Muscle of back (tissue), 11 donors: ENCODE measurements around the gene ZNF526. TPM values are rescaled to one million over a fixed set of nuclear protein-coding genes. Genes with fewer than 3 reads are reported as not detected.
A peak's percentile ranks its signal among the peaks of the same experiment; 100 is the strongest.

ENCODE experiments used
- DNase-seq, 3 donors: peaks; one replicate each; pipeline versions ENCODE4 v3.0.0 to v3.0.0-alpha.2; 2013
- polyA plus RNA-seq, 10 donors: library from polyadenylated mRNA; unstranded; fragments of 120-200 nt; gene quantifications; one replicate each; pipeline ENCODE4 v1.2.1, GENCODE V29; 2013; ENCODE audit not compliant: insufficient read length in 10 of 10

The ZNF526 gene
- polyA plus RNA-seq, 10 donors: 4.5 to 8.5 (median 5.9) TPM

GRCh38 chr19:42244347-42245220 lies 24.5 kb downstream of the ZNF526 start:
- DNase-seq: peak; percentile 94 to 98 (median 97)

- no peak for DNase-seq
These were observed 25.1 kb downstream of the ZNF526 start for GRCh38 chr19:42245231-42245630.

GRCh38 chr19:42246143-42246921 lies 26.2 kb downstream of the ZNF526 start:
- DNase-seq: peak in 2 of 3 donors; percentile 69 to 71

DNA sequence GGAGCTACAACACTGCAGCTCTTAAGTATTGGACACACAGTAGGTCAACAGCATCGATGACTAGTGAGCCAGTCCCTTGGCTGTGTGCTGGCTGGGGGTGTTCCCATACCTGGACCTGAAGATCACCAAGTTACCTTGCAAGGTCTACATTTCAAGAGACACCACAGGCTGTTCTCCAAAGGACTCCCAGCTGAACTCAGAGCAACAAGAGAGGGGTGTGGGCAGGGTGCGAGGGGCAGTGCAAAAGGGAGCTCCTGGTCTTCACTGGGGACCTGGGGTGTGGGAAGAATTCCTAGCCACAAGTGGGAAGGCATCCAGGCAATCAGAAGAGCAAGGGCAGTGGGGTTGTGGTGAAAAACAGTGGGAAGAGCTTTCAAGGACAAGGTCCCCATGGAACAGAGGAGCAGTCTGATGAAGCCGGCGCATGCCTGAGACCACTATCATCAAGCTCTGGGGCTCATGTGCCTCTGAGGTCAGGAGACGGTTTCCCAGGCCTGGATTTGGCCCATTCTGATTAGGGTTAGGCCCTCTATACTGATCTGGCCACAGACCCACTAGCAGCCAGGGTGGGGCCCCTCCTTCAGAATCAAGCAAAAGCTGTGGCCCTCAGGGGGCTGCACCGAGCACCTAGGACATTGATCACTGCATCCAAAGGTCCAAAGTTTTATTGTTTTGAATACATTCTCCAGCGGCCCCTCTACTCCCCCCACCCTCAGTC lies 27.0 kb downstream of the ZNF526 start:
- no peak for DNase-seq

DNA sequence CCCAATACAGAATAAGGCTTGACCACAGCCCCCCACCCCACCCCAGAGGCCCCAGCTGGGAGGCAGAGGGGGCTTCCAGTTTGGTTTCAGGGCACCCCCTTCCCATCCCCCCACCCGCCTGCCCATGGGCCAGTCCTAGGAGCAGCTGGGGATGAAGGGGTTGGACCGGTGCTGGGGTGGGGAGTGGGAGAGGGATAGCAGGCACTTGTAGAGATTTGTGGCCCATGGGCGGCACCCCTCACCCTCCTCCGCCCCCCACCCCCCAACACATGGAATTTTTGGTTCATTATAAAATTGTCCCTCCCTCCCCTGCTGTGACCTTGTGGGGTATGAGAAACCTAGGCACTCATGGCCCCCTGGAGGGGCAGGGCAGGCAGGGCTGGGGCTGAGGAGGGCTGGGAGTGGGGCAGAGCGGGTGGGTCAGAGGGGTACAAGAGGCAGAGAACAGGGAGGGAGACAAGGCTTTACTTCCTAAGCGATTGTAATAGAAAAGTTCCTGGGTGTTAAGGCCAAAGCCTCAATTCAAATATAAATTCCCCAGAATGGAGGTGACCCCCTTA lies 27.6 kb downstream of the ZNF526 start:
- DNase-seq: no peak

DNA sequence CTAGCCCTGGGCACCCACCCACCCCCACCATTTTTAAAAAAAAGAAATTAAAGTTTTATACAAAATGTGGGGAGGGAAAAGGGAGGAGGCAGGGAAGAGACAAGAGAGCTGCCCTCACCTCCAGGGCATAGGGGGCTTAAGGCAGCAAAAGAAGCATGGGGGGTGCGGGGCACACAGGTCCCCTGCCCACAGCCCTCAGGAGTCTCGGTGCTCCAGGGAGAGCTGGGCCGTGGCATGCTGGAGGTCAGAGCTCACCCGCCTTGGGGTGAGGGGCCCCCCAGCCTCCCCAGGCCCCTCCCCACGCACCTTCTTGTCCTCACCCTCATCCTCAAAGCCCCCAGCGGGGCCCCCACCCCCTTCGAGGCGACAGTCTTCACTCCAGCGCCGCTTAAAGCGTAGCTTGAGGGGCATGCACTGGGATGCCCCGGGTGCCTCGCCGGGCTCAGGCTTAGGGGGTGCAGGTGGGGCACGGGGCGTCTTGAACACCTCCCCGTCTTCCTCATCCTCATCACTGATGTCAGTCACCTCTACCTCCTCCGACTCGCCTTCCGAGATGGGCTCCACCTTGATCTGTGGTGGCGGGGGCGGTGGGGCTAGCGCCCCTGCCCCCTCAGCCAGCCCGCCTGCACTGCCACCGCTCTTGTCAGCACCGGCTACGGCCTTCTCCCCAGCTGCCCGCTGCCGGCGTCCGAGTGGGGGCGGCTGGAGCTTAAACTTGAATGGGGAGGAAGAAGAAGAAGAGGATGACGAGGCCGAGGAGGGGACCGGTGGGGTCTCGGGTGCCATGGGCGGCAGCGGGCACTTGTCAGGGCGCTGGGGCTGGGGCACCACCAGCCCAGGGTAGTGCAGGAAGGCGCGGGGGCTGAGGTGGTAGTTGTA lies 28.4 kb downstream of the ZNF526 start:
- DNase-seq: no peak

- DNase-seq: no peak
These were observed 29.1 kb downstream of the ZNF526 start for GRCh38 chr19:42249149-42249750.

DNA sequence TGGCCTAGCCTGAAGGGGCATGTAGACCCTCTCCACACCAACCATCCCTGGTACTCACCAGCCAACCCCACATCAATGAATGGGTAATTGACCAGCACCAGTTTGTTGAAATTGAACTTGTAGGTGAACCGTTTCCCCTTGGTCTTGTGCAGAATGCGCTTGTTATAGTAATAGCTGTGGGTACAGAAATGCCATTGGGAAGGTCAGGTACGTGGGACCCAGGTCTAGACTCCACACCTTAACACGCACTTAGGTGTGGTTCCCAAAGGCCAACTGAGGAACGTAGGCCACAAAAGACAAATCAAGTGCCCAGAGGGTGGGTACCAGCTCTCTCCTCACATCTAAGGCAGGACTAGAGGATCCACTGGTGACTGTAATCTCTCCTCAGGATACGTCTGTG lies 29.7 kb downstream of the ZNF526 start:
- no peak for DNase-seq

- DNase-seq: peak in 1 of 3 donors; percentile 27
These were observed 30.1 kb downstream of the ZNF526 start for GRCh38 chr19:42250183-42250665.

DNA sequence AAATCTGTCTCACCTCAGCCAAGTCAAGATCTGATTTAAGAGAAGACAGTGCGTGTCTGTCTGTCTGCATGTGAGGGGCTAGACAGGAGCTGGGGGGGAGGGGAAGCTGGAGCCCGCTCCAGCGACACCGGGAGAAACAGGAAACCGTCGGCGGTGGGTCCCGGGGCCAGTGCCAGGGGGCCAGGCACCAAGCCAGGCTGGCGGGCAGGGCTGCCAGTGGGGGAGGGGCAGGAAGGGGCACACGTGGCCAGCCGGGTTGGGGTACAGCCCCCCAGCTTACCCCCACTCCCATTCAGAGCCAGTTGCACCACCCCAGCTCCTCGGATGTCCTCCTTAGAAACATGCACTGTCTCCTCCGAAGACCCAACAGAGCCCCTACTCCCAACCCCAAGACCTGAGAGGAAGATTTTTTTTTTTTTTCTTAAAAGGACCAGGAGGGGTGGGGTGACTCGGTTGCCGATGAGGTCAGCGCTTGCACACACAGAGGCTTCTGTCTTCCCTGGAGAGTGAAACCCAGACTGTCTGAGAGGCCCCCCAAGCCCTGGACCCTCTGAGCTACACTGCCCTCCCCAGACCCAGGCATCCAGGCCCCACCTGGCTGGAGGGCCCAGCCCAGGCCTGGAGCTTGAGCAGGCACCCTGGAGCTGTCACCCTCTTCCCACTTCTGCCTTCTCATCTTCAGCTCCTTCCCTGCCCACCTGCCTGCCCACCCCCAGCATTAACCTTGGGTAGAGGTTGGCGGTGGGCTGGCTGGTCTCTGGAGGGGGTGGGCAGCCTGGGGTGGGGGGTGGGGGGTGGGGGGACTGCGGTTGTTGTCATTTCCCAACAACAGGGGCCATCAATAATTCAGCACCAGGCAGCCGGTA lies 30.8 kb downstream of the ZNF526 start:
- peak in 1 of 3 donors; percentile 48 for DNase-seq

- no peak for DNase-seq
These were observed 31.7 kb downstream of the ZNF526 start for GRCh38 chr19:42251572-42252358.

DNA sequence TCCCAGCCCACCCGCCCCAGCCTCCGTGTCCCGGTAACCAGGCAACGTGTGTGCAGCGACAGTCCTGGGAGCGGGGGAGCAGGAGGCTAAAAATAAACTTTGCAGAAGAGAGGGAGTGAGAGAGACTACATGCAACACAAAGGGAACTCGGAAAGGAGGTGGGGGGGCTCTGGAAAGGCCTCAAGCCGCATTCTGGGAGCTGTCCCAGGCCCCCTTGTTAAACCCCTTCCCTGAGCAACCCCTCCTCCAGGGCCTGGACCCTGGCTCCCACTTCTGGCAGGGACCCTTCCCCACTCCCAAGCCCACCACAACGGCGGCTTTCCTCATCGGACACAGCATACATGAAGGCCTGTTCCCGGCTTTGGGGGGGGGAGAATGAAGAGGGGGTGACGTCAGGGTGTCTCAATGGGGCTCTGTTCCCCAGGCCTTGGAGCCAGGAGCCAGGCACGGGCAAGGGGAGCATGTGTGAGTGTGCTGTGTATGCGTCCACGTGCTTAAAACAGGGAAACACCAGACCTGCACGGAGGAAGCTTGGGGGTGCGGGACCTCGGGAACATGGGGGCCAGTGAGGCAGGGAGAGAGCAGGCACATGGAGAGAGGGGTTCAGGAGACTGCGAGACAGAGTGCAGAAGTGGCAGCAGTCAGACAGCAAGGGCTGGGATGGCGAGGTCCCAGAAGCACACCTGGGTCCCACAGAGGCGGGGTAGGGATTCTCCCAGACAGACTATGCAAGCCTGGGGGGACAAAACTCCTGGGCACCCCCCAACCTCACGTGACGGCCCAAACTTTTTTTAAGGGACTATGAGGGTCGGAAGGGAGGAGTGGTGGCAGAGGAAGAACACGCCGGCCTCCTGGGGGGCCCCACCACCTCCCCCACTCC lies 32.5 kb downstream of the ZNF526 start:
- peak; percentile 53 to 86 (median 73) for DNase-seq

DNA sequence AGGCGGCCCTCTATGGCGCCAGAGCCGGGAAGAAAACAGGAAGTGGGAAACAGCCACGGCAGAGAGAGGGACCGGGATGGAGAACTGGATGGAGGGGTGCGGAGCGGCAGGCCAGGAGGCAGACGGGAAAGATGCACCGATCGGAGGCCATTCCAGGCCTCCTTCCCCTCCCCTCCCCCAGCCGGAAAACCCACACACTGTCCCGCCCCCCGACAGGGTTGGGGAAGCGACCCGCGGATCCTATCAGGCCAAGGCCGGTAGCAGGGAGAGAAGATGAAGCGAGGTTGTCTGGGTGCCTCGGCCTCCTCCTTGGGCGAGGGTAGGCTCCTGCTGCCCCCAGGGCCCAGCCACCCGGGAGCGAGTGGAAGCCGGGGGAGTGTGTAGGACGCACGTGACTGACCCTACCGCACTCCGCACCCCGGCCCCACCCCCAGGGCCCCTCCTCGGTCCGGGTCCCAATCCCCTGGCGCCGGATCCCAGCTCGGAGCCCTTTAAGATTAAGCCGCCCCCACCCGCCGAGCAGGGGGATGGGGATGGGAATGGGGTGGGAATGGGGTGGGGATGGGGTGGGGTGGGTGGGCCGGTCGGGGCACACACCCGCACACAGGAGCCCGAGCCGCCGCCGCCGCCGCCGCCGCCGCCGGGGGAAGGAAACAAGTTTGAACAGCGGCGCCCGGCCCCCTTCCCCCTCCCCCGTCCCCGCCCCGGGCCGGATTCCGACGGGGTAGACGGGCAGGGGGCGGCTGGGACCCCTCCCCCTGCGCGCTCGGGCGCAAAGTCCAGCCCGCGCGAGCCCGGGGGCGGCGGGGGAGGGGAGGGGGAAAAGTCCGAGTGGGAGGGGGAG lies 33.4 kb downstream of the ZNF526 start:
- peak; percentile 33 to 84 (median 64) for DNase-seq

DNA sequence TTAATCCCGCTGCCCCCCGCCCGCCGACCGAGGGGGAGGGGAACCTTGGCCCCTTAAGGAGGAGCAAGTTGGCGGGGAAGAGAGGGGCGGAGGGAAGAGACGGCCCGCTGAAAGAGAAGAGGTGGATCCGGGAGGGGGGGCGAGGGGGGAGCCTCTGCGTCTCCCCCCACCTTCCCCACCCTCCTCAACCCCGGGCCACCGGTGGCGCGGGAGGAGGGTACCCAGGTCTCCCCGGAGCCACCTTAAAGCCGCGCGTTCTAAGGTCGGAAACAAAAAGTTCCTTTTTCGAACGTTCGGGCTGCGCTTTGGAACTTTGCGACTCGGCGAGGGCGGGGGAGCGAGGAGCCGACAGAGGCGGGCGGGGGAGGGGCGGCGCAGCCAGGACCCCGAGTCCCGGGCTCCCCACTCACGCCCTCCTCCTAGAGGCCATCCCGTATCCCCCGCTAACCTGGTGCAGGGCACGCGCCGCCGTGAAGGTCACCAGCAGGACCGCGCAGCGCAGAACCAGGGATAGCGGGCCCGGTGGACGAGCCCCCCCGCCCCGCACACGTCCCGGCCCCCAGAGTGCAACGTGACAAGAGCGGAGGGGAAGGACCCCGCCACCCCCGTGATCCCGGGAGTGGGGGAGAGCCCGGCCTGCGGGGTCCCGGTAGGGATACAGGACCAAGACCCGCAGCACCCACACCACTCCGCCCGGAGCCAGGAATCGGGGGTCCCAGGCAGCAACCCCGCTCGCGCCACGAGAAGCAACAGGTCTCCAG lies 34.2 kb downstream of the ZNF526 start:
- peak; percentile 70 to 95 (median 86) for DNase-seq
